ENCODE measurements around the gene STRBP.
"Not testable (repeated sequence)": the region's sequence is repeated elsewhere in the genome, so short reads cannot be mapped to it uniquely, and the experiment has no call there.

STRBP gene

GRCh38 chr9:123187131-123187530, 81.3 kb downstream of the STRBP start:
- DNase-seq: no peak

- DNase-seq: not testable (repeated sequence)
Measured at GRCh38 chr9:123186029-123186428, 82.4 kb downstream of the STRBP start.

GRCh38 chr9:123176949-123177348, 91.4 kb downstream of the STRBP start:
- no peak for DNase-seq

- DNase-seq: no peak
Measured at GRCh38 chr9:123175854-123176629, 92.3 kb downstream of the STRBP start.

- no peak for DNase-seq
Measured at GRCh38 chr9:123174887-123175518, 93.4 kb downstream of the STRBP start.

GRCh38 chr9:123174079-123174478, 94.3 kb downstream of the STRBP start:
- no peak for DNase-seq

GRCh38 chr9:123169926-123170325, 98.5 kb downstream of the STRBP start:
- no peak for DNase-seq

- no peak for DNase-seq
Measured at GRCh38 chr9:123168586-123168985, 99.8 kb downstream of the STRBP start.

- no peak for DNase-seq
Measured at GRCh38 chr9:123167474-123167873, 100.9 kb downstream of the STRBP start.

GRCh38 chr9:123165813-123166212, 102.6 kb downstream of the STRBP start:
- DNase-seq: no peak

GRCh38 chr9:123164285-123164684, 104.1 kb downstream of the STRBP start:
- no peak for DNase-seq

- DNase-seq: no peak
Measured at GRCh38 chr9:123162791-123163345, 105.5 kb downstream of the STRBP start.

- DNase-seq: no peak
Measured at GRCh38 chr9:123162360-123162759, 106.0 kb downstream of the STRBP start.

- no peak for DNase-seq
Measured at GRCh38 chr9:123157221-123157620, 111.2 kb downstream of the STRBP start.

- no peak for DNase-seq
Measured at GRCh38 chr9:123150708-123151503, 117.5 kb downstream of the STRBP start.

GRCh38 chr9:123149067-123149466, 119.3 kb downstream of the STRBP start:
- DNase-seq: no peak

- DNase-seq: no peak
Measured at GRCh38 chr9:123138163-123138562, 130.2 kb downstream of the STRBP start.

- no peak for DNase-seq
Measured at GRCh38 chr9:123135430-123135829, 133.0 kb downstream of the STRBP start.

- DNase-seq: no peak
Measured at GRCh38 chr9:123132696-123133095, 135.7 kb downstream of the STRBP start.

- no peak for DNase-seq
Measured at GRCh38 chr9:123131993-123132392, 136.4 kb downstream of the STRBP start.

- no peak for DNase-seq
Measured at GRCh38 chr9:123131258-123131657, 137.1 kb downstream of the STRBP start.

- DNase-seq: no peak
Measured at GRCh38 chr9:123129423-123129822, 139.0 kb downstream of the STRBP start.

- DNase-seq: no peak
Measured at GRCh38 chr9:123128591-123128990, 139.8 kb downstream of the STRBP start.

Measured in NCI-H510A (cell line).